HS-5 (cell line): ENCODE measurements around the gene RTP3.

Experiments used
- DNase-seq: peaks from one replicate; pipeline ENCODE4 v3.0.0-alpha.2; 2012; ENCODE audit warnings: low read depth

Gene RTP3

GRCh38 chr3:46497556-46498265, at the start of gene RTP3:
RTP3 (plus strand) TSS chr3:46497976; CDS start chr3:46498063, 87 bp downstream.
- no peak for DNase-seq

- no peak for DNase-seq
Measured at GRCh38 chr3:46448721-46449120, 49.1 kb upstream of the RTP3 start.

- no peak for DNase-seq
Measured at GRCh38 chr3:46449755-46450552, 47.8 kb upstream of the RTP3 start.

- DNase-seq, result no peak
Measured at GRCh38 chr3:46453526-46454208, 44.1 kb upstream of the RTP3 start.

- no peak for DNase-seq
Measured at GRCh38 chr3:46454209-46454595, 43.6 kb upstream of the RTP3 start.

- DNase-seq, result no peak
Measured at GRCh38 chr3:46454606-46455005, 43.2 kb upstream of the RTP3 start.

- DNase-seq, result no peak
Measured at GRCh38 chr3:46455231-46456115, 42.3 kb upstream of the RTP3 start.

GRCh38 chr3:46456118-46456517, 41.7 kb upstream of the RTP3 start:
- DNase-seq, result no peak

GRCh38 chr3:46460051-46460450, 37.7 kb upstream of the RTP3 start:
- no peak for DNase-seq

GRCh38 chr3:46462111-46462510, 35.7 kb upstream of the RTP3 start:
- no peak for DNase-seq

GRCh38 chr3:46462511-46462910, 35.3 kb upstream of the RTP3 start:
- no peak for DNase-seq

- DNase-seq, result no peak
Measured at GRCh38 chr3:46463120-46463867, 34.5 kb upstream of the RTP3 start.

GRCh38 chr3:46463868-46464241, 33.9 kb upstream of the RTP3 start:
- DNase-seq, result no peak

- no peak for DNase-seq
Measured at GRCh38 chr3:46464326-46465195, 33.2 kb upstream of the RTP3 start, which contains the start of gene LTF. LTF (minus strand) TSS chr3:46464905; CDS start chr3:46464867, 38 bp downstream.

GRCh38 chr3:46465196-46465520, 32.6 kb upstream of the RTP3 start:
- DNase-seq, result no peak

- no peak for DNase-seq
Measured at GRCh38 chr3:46466273-46466672, 31.5 kb upstream of the RTP3 start.

- no peak for DNase-seq
Measured at GRCh38 chr3:46466871-46467403, 30.8 kb upstream of the RTP3 start.

GRCh38 chr3:46467562-46467961, 30.2 kb upstream of the RTP3 start:
- DNase-seq, result no peak

GRCh38 chr3:46468753-46469600, 28.8 kb upstream of the RTP3 start:
- DNase-seq, result no peak
